GM08714 (cell line): ENCODE results near the gene CNGA3.

Experiments used
- H3K4me3 ChIP-seq: fragments of 200-500 bp; sonication (Bioruptor generic); 2 replicates; pipeline ENCODE4 v1.5.1; 2014; ENCODE audit warnings: mild to moderate bottlenecking, low read length, inconsistent platforms
- ZNF274 ChIP-seq: IDR thresholded peaks from 2 replicates; pipeline ENCODE4 v1.6.1; 2012; ENCODE audit warnings: mild to moderate bottlenecking, low read depth, low read length

CNGA3 gene

GRCh38 chr2:98347298-98348065, 1.2 kb downstream of the CNGA3 start:
- H3K4me3 ChIP-seq, result no peak overlapping the region
- TF ChIP-seq ZNF274, result no peak

DNA sequence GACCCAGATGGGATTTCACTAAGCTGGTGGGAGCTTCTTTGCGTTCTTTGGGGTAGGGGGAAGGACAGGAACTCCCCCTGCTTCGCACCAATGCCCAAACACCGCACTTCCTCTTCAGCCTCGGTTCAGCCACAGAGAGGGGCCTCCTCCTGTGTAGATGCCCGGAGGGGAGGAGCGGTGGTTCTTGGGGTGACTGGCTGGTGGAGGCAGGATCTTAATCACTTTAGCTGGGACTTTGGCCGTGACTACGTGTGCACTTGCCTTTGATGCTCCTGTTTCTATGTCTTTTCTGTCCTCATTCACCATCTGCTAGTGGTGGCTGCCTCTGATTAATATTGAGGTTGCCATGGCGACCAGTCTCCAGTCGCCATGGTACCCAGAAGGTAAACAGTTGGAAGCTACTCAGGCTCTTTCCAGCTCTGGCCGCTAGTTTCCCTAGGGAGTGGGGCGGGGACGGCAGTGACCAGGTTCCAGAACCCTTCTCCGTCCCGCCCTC, 1.9 kb downstream of the CNGA3 start:
- TF ChIP-seq ZNF274, result no peak
- no peak overlapping the region for H3K4me3 ChIP-seq

DNA sequence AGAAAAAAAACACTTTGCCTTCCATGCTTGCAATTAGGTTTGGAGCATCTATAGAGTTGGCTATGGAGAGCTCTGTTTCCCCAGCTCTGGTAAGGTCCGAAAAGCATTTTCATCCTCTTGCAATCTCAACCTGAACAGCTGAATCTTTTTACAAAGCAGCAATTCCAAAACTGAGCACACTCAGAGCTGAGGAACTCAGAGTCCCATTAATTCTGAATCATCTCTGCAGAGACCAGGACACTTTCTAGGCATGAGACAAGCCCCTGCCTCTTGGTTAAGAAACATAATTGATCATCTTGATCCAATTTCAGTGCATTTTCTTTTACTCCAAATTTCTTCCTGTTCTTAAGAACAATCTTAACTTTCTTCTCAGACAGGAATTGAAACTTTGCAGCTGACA, 4.2 kb downstream of the CNGA3 start:
- TF ChIP-seq ZNF274, result no peak
- no peak overlapping the region for H3K4me3 ChIP-seq

GRCh38 chr2:98355881-98356280, 9.6 kb downstream of the CNGA3 start:
- TF ChIP-seq ZNF274, result no peak
- H3K4me3 ChIP-seq, result no peak overlapping the region

GRCh38 chr2:98356729-98357128, 10.5 kb downstream of the CNGA3 start:
- H3K4me3 ChIP-seq, result no peak overlapping the region
- no peak for TF ChIP-seq ZNF274

DNA sequence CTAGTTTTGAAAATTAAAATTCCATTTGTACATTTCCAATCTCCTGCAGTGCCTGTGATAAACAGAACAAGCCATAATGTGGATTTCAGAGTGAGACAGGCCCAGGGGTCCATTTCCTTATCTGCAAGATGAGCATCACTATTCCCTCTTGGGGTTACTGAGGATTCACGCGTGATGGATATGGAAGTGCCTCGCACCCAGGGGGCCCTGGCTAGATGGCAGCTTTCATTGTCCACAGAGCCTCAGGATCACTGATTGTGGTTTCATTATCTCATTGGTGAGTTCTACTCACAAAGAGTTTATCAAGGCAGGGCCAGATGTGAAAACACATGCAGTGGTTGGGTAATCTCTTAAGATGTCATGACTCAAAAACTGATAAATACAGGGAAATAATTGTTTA, 11.6 kb downstream of the CNGA3 start:
- no peak for TF ChIP-seq ZNF274
- H3K4me3 ChIP-seq, result no peak overlapping the region

DNA sequence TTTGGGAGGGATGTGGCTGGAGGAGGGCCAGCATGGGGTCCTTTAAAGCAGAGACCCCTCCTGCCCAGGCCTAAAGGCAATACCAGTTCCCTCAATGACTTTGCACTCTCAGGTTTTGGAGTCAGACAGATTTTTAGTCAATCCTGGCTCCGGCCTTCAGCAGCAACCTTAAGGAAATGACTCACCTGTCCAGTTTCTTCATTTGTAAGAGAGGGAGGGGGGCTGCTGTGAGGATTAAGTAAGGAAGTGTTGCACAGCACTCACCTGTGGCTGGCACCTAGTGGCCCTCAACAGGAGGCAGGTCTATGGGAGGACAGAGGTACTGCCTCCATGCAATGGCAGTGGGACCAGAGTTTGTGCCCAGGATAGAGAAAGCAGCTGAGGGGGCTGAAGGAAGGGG, 13.7 kb downstream of the CNGA3 start:
- H3K4me3 ChIP-seq, result no peak overlapping the region
- TF ChIP-seq ZNF274, result no peak

DNA sequence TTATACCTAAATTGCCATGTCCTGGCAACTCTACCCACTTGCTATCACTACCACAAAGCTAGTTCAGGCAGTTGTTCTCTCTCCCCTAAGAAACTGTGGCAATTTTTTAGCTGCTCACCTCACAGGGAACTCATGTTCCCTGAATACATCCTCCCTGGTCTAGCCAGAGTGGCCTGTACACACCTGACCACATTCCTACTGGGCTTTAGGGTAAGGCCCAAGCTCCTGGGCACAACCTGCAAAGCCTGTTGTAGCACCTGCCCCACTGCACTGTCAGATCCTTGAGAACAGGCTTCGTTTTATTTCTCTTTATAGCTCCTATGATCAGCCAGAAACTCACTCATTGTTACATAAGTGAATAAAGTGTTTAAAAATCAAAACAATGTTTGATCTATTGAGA, 21.5 kb downstream of the CNGA3 start:
- no peak overlapping the region for H3K4me3 ChIP-seq
- no peak for TF ChIP-seq ZNF274

GRCh38 chr2:98369710-98370239, 23.5 kb downstream of the CNGA3 start:
- H3K4me3 ChIP-seq, result no peak overlapping the region
- no peak for TF ChIP-seq ZNF274

- no peak overlapping the region for H3K4me3 ChIP-seq
- TF ChIP-seq ZNF274, result no peak
Observed at GRCh38 chr2:98372121-98372520, 25.9 kb downstream of the CNGA3 start.

DNA sequence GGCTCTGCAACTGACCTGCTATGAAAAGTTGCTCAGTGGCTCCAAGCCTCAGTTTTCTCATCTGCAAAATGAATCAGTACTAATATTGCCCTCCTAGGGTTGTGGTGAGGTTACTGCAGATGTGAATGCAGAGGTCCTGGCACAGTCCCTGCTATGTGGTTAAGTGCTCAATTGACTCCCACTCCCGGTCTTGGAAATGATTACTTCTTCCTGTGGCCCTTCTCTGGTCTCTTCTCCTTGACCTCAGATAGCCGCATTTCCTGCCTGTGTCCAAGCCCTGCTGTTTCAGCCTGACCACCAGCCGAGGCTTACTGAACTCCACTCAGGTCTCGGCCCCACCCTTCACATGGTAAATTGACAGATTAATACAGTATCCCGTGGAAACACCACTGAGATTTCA, 26.3 kb downstream of the CNGA3 start:
- no peak overlapping the region for H3K4me3 ChIP-seq
- TF ChIP-seq ZNF274, result no peak

DNA sequence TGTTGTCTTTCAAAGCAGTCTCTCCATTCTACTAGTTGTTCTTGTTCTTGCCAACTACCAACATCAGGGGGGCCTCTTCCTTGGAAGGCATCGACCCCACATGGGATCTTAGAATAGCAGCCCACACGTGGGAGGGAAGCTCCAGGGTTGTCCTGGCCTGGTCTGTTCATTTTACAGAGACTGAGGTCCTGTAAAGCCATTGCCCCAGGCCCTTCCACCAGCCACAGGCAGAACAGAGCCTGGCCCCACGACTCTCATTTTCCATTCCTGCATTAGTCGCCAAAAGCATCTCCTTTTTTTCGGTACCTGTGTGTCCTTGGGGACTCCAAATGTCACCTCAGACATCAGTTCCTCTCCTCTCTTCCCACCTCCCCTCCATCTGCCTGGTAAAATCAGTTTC, 28.0 kb downstream of the CNGA3 start:
- H3K4me3 ChIP-seq, result no peak overlapping the region
- TF ChIP-seq ZNF274, result no peak

DNA sequence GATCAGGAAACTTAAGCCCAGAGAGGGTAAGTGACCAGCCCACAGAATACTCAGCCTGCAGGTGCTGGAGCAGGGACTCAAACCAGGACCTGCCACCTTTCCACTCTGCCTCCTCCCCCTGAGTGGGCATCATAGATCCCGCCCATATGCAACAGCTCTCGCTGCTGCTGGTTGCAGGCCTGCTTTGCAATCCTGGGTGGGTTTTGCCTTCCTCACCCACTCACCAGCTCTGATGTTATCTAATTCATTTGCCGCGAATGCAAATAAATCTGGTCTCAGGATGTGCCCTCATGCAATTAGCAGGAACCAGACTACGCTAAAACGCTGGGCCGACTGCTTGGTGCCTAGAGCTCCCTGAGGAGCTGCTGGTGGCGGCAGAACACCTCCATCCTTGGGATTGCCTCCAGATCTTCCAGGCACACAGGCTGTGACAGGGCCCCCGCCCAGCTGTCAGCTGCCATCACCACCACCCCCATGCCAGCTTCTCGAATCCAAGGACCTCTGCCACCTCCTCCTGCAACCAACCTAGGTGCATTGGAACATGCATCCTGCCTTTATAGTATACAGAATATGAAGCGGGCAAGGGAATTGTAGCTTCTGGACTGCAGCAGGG, 28.8 kb downstream of the CNGA3 start:
- TF ChIP-seq ZNF274, result no peak
- no peak overlapping the region for H3K4me3 ChIP-seq

DNA sequence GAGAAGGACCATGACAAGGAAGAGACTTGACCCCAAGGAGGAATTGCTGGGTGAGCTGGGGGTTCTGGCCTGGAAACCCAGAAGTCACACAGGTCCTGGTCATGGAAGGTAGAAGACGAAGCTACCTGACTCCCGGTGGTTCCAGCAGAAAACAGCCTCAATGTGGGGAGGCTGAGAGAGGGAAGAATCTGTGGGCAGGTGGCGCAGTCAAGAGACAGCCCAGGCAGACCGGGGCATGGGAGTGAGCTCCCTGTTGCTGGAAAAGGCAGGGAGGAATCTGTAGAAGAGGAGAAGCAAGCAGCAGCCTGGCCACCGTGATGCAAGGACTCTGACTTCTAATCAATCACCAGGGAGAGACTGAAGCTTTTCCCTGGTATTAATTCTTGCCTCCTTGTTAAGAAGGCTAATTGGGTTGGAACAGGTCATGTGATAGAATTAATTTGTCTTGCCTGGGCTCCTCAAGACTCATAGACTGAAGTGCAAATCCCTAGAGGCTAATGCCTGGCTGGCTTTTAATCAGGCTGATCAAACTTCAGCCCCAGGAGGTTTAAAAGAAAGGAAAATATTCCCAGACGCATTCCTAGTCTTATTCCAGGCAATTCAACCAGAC, 30.1 kb downstream of the CNGA3 start:
- H3K4me3 ChIP-seq, result no peak overlapping the region
- TF ChIP-seq ZNF274, result no peak

DNA sequence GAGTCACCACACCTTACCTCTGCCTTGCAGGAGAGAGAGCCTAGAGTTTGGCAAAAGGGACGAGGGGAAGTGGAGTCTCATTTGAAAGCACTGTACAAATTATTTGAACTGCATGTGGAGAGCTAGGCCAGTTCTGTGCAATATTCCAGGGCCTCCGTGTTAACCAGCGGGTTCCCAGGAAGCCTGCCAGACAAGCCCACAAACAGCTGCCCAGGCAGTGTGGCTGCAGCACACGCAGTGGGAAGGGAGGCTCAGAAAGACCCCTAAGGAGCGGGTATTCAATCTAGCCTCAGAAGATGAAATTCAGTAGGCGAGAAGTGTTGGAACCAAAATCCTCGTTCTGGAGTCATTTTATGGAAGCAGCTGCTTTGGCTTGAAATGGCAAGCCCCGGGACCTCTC, 30.7 kb downstream of the CNGA3 start:
- H3K4me3 ChIP-seq, result no peak overlapping the region
- TF ChIP-seq ZNF274, result no peak
